Measurements from ENCODE around the gene KHDC1L. TPM values are rescaled to one million over a fixed set of nuclear protein-coding genes. Genes with fewer than 3 reads are reported as not detected.
"Not testable (repeated sequence)": the region's sequence is repeated elsewhere in the genome, so short reads cannot be mapped to it uniquely, and the experiment has no call there.

The KHDC1L gene
- total RNA-seq, 1 donor from 2014 or later, result 0.39 TPM

GRCh38 chr6:73204252-73204651 is 21.0 kb downstream of the KHDC1L start:
- DNase-seq, result no peak

DNA sequence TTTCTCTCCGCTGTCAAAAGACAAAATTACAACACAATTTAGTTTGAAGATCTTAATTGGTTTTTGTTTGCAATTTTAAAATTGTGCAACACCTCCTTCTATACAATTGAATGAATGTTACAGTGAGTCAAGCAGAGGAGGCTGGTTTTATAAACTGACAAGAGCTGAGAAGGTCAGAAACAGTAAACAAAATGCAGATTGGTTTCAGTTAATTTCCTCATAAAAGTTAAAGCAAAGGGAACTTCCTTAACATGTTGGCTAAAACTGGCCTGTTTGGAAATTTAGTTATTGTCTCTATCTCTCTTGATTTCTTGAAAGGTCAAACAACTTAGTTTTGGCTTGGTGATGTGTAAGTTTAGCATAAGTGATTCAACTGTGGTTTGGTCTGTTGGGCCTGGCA is 22.2 kb downstream of the KHDC1L start:
- no peak for DNase-seq

- no peak for DNase-seq
Observed at GRCh38 chr6:73200735-73201134, 24.6 kb downstream of the KHDC1L start.

DNA sequence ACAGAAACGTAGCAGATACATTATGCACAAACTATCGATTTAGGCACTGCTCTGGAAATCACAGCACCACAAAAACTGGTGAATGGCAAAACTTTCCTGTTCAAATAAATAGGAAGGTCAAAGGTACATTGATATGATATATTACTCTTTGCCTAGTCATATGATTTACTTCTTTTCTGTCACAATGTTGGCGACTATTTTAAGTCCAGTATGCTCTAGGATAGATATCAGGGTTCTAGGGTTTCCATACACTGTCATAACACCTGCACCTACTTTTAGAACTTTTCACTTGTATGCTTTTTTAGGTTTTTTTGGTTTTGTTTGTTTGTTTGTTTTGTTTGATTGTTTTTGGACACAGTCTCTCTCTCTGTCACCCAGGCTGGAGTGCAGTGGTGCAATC is 25.0 kb downstream of the KHDC1L start:
- no peak for DNase-seq

- DNase-seq, result no peak
Observed at GRCh38 chr6:73194744-73195143, 30.6 kb downstream of the KHDC1L start.

- not testable (repeated sequence) for DNase-seq
Observed at GRCh38 chr6:73193302-73193701, 32.0 kb downstream of the KHDC1L start.

- DNase-seq, result no peak
Observed at GRCh38 chr6:73182021-73182607, 43.2 kb downstream of the KHDC1L start.

GRCh38 chr6:73180763-73181619 is 44.3 kb downstream of the KHDC1L start:
- DNase-seq, result peak; percentile 44

DNA sequence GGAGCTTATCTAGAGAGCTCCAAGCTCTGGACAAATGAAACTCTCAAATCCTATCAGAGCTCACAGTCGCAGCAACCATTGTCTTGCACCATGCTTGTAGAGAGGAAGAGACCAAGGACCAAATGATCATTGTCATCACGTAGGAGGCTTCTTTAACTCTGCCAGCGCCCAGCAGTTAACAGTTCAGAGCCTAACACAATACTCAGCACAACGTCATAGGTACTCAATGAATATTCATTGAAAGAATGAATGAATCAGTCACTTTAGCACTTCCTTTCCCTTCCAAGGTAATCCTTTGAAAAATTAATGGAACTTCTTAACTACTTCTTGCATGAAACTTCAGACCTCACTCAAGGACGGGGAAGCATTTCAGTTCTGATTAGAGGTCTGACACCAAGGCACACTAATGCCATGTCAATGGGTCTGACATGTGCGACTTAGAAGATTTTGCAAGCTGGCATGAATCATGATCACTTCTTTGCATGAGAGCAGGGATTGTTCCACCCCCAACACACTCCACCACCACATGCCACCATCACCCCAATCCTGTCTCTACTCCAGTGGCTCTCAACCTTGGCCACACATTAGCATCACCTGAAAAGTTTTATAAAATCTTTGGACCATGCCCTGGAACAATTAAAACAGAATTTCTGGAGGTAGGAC is 45.1 kb downstream of the KHDC1L start:
- no peak for DNase-seq

- DNase-seq, result no peak
Observed at GRCh38 chr6:73177221-73177944, 47.9 kb downstream of the KHDC1L start.

DNA sequence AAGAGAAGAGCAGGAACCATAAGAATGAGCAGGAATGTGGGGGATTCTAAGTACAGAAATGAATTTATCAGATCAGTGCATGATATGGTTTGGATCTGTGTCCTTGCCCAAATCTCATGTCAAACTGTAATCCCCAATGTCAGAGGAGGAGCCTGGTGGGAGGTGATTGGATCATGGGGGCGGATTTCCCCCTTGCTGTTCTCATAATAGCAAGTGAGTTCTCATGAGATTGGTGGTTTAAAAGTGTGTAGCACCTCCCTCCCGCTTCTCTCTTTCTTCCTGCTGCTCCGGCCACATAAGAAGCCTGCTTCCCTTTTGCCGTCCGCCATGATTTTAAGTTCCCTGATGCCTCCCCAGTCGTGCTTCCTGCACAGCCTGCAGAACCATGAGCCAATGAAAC is 49.2 kb downstream of the KHDC1L start:
- DNase-seq, result no peak

GRCh38 chr6:73174646-73175045 is 50.6 kb downstream of the KHDC1L start:
- no peak for DNase-seq

Other genes with a start within 250 kb of the KHDC1L start
- gene KHDC1, start 37.7 kb upstream of the KHDC1L start, total RNA-seq, result 1.2 TPM
- not detected for gene DPPA5, start 128.8 kb upstream of the KHDC1L start, total RNA-seq
- gene KHDC3L, start 137.2 kb upstream of the KHDC1L start, total RNA-seq, result not detected
- not detected for gene OOEP, start 144.4 kb upstream of the KHDC1L start, total RNA-seq
- gene DDX43, start 169.3 kb upstream of the KHDC1L start, total RNA-seq, result 0.30 TPM
- gene CGAS, start 226.8 kb upstream of the KHDC1L start, total RNA-seq, result 4.9 TPM
- 22.3 TPM for gene MTO1, start 236.2 kb upstream of the KHDC1L start, total RNA-seq